Activated naive CD8-positive, alpha-beta T cell treated with anti-CD3 and anti-CD28 coated beads, Interleukin-2, amount 50 U/mL, for 16 hours (primary cell): Measurements from ENCODE around the gene FAM9C.
"Not testable (repeated sequence)": the region's sequence is repeated elsewhere in the genome, so short reads cannot be mapped to it uniquely, and the experiment has no call there.

Source experiments
- DNase-seq: peaks from one replicate; pipeline ENCODE4 v3.0.0-alpha.2; 2020; ENCODE audit warnings: low read depth, low spot score

Gene FAM9C

DNA sequence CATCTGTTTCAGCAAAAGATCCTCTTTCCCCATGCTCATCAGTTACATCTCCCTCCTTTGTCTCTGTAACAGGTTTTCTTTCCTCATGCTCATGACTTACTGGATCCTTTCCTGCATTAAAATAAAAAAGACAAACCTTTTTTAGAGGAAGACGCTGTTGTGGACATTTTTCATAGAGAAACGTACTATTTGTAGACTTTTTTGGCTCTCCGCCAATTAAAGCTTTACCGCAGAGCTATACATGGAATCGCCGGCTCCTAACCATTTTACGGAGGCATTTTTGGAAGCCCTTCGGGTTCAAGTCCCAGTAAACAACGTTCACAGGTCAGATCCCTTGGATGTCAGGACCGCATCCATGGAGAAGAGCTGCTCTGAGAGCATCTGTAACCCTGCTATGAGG, 1.3 kb downstream of the FAM9C start:
- no peak for DNase-seq

DNA sequence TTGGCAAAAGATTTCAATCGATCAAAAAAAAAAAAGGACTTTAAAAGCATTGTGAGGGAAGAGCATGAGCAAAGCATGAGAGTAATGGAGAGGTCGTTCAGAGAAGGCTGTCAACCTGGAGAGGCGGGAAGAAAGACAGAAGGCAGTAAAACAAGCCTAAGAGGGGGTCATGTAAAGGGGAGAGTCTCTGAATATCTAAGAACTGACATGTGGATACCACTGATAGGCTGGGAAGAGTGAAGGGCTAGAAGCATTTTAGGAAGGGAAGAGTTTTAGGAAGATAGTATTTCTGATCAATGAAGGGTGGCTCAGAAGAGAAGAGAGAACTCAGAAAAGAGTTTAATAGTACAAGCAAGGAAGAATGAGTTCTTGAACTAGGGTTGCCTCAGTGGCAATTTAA, 7.5 kb downstream of the FAM9C start:
- DNase-seq = no peak

DNA sequence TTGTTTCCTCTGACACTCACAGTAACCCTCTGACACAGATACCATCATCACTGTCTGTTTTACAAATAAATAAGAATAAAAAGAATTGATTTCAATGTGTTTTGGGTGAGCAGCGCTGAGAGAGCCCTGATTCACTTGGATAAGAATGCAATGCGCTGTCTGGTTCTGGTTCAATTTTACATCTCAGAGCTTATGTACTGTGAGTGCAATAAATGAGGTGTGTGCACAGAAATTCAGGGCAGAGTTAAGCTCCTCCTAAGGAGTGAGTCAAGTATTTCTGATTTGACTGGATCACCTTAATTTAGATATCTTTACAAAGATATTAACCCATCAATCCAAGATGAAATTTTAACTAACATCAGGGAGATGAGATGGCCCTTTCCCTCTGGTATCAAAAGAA, 11.2 kb downstream of the FAM9C start:
- DNase-seq = no peak

DNA sequence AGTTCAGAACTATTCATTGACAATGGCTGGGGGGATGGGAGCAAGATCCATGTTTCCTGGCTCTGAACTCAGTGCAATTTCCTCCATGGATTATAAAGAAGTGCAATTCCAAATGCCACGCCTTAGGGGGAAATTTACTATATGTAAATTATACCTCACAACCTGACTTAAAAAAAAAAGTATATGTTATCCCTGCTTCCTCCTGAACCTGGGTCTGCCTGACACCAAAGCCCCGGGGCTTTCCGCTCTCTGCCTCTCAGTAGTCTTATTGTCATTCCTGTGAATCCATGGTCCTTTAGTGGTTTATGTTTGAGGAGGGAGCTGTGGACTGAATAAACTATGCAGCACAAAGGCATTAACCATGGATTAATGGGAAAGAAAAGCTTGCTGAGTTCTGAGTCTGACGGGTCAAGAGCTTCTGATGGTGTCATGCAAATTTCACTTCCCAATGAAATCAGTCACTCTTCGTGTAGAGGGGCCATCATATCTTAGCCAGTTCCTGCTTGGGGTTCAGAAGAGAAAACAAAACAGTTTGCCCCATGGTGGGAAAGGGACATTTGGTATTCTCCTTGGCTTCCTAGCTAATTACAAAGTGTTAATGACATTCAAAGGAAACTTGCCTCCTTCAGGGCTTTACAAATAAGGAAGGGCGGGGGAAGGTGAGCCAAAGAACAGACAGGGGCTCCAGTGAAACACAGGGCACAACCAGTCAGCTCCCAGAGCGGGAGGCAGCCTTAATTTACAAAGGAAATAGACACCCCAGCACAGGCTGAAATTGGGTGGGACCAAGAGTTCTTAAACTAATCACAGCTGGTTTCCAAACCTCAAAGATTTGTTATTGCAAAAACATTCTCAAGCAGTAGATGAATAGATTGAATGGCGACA, 14.3 kb downstream of the FAM9C start:
- DNase-seq = no peak

DNA sequence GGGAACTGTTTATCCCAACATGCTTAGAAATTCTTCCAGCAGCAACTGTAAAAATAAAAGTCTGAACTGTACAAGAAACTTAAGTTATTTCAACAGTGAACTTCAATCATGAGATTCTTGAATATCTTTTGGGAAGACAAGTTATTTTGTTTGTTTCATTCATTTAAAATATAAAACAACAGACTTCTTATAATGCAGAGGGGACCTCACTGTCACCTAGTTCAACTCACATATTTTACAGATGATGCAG, 14.9 kb downstream of the FAM9C start:
- no peak for DNase-seq

DNA sequence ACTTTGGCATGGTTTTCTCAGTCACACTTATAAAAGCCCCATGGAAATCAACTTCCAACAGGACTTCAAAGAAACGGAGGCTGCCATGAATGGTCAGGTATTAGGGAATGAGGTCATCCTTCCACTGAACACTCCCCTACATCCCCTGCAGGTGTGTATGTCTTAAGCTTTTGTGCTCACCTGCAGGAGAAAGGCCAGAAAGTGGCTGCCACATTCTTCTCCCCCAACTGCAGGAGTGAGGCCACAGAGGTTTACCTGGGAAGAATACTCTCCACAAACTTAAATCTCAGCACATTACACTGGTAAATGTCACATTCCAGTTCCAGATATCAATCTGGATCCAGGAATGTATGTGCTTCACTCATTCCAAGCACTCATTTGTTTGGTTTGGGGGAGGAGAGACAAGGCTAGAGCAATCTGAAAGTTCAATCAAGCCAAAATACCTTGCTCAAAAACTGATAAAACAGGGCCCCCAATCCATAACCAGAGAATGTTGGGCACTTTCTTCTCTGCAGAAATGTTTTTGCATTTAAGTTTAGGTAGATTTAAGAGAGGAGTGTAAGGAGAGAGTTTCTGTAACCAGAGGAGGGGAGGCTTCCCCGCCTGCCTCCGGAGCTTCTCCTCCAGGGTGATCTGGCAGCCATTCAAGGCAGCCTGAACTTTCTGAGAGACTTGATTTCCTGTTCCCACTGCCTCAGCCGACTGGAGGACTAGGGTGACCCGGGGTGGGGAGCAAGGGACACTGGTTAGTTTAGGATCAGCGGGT, 15.4 kb downstream of the FAM9C start:
- DNase-seq = no peak

DNA sequence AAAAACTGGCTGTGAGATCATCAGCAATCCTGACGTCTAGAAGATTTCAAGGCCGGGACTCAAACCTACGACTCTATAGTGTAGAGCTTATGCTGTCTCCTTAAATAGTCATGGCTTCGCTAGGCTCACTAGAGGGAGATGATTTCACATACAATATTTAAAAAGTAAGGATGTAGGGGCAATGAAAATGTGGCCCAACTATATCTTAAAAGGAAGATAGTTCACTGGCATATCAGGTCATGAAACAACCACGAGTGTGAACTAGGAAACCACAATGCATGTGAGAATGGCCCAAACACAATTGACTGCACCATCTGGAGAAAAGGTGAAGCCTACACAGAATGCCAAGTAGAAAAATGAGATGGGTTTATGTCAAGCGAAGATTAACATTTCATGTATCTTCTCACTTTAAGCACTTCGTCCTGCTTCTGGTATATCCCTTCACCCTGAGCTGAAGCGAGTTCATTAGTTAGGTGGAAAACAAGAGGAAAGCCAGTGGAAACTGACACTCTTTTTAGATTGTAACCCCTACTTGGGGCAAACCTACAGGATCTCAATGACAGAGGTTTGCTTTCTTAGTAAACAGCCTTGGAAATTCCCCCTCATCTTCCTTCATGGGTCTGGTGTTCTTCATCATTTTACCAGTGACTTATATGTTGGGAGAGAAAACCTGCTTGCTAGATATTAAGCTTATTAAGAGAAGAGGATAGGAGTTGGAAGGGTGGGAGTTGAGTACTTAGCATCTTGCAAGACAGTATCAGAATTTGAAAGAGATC, 17.4 kb downstream of the FAM9C start:
- DNase-seq = no peak

DNA sequence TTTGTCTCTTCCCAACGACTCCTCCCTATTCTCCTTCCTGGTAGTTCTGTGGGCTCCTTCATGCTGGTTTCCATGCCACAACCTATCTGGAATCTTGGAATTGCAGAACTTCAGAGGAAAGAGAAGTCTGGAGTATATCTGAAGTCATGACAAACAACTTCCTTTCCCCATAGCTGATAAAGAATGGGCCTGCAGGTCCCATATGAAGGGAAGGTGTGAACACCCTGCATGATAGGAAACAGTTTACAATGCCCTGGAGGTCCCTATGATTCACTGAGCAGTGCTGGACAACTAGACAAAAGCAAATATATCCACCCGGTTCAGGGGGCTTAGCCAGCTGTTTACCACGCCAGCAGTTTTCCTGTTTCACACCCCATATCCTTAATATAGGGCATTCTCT, 19.4 kb downstream of the FAM9C start:
- DNase-seq = no peak

DNA sequence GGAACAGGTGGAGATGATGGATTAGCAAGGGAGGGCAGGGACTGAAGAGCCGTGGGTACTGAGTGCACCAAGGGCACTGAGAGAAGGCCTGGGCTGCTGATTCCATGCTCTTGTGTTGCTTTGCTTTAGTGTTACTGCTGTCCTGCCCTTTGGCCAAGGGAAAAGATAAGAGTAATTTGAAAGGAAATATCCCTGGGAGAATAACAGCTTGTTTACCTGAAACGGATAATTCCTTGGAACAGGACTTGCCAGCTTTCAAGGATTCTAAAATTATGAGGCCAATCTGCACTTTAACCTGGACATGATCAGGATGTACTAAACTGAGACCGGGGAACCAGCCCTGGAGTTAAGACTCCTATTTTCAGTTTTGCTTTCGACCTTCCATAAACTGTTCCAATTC, 20.4 kb downstream of the FAM9C start:
- DNase-seq = no peak

DNA sequence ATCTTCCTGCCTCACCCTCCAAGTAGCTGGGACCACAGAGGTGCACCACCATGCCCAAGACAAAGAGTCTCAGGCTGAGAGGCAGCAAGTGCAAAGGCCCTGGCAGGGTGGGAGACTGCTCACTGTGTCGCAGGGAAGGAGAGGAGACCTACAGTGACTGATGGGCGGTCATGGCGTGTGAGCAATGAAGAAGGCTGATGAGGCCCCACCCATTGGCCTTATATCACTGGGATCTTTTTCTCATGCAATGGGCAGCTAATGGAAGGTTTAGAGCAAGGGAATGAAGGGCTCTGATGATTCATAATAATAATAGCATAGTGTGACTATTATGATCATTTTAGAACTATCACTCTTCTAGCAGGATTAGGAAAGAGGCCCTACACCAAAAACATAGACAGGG, 20.9 kb downstream of the FAM9C start:
- DNase-seq = no peak

DNA sequence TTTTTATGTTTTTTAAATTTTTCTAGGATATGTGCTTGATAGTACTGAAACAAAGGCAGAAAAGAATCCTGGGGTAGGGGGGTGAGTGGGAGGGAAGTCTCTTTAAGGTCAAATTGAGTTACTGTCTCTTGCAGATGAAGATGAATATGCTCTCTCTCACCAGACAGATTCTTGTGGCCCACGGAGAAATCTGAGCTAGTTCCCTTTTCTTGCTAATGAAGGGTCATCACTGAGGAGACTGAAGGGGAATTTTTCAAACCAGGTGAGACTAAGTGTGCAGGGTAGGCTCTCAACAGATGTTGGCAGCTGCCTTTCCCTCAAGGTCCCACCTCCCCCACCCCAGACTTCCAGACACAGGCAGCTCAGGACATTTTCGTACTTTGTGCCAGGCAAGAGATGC, 21.5 kb downstream of the FAM9C start:
- no peak for DNase-seq

DNA sequence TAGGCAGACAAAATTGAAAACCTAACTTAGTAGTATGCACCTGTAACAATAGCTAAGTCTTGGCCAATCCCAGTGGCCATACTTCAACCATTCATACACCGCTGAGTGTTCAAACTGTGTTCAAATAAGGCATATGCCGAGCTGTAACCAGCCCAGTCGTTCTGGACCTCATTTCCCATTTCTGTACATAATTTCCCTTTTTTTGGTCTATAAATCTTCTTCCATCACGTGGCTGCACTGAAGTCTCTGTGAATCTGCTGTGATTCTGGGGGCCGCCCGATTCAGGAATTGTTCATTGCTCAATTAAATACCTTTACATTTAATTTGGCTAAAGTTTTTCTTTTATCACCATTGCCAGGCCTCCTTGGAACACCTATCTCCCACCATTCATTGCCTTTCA, 27.7 kb downstream of the FAM9C start:
- DNase-seq = not testable (repeated sequence)

DNA sequence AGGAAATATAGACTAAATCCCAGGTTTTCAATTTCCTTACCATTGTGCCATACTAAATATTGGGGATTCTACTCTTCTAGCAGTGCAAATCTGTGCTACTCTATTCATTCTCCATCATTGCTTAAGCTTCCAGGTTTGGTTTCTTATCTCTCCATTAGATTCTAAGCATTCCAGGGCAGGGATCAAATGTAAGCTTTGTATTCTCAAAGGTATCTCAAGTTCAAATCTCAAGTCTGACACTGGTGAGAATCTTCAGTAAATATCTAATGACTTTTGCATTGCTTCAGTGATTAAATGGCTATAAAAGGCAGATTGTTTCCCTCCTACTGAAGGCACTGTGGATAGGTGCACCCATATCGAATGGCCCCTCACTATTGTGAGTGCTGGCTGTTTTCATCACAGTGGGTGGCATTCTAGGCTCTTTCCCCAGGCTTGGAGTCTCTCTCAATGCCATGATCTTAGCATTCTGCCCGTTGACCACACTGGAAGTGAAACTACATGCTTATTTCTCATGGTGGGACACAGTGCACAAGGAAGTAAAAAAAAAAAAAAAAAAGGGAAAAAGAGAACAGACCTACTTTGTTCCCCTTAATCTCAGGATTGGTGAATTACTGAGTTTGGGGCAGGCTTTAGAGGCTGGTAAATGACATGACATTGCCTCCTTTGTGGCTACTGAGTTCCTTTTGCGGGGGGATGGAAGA, 28.7 kb downstream of the FAM9C start:
- DNase-seq = no peak

DNA sequence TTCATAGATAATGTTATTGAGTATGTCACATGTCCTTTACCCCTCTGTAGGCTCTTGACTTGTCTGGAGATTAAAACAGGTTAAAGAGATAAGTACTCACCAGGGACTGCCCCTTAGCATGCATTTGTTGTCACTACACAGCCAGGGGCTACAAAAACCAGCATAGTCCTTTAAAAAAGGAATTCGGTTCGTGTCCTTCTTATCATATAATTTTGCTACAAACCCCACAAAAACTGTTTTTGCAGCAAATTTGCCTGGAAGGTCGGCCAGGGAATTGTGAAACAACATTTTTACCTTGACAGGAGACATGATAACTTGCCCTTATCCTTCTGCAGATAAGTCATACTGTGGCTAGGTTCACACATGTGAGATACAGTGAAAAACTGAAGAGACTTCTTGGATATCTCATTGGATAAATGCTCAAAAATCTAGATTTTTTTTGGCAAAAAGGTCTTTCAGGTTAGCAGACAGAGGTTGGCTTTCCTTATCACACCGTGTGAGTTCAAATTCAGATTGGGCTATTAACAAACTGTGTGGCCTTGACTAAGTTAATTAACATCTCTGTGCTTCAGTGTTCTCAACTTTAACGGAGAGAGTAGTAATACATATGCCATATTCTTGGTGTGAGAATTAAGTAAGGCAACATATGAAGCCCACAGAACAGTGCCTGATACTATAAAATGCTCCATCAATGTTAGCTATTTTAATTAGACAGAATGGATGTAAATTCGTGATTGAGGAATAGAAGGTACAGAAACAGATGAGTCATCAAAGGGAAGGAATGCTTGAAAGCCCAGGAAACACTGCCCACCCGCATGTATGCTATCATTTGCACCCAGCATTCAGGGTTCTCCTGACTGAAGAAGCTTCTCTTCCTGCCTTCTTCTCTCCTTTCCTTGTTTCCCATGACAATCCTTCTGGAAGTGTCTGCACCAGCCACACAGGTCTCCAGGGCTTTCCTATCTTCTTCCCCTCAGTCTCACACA, 30.0 kb downstream of the FAM9C start:
- DNase-seq = no peak

DNA sequence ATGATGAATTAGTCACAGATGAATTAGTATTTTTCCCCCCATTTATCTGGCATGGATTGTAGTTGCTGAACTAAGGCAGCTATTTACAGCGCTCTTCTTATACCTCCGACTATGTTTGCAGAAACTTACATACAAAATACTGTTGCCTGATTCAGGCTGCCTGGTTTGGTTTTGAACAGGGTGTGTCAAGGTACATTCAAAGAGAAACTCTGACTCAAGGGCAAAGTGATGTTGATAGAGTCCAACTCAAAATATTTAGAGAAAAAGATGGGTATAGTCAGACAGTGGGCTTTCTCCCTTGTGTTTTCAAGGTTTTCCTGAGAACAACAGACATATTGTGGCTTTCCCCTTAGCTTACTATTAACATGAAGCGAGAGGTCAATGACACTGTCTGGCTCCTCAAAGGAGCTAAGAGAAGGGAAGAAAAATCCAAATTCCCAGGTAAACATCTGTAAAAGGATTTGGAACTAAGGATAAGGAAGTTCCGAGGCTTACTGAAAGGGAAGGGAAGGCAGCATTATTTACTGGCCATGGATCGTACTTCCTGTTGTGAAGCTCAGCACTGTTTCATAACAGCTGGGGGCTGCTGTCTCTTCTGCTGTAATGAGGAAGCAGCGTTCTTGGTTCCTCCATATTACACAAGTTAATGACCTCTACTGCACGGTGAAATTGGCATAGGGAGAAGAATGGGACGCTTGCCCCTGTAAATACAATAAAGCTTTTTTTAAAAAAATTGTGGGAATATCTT, 30.9 kb downstream of the FAM9C start:
- DNase-seq = no peak

DNA sequence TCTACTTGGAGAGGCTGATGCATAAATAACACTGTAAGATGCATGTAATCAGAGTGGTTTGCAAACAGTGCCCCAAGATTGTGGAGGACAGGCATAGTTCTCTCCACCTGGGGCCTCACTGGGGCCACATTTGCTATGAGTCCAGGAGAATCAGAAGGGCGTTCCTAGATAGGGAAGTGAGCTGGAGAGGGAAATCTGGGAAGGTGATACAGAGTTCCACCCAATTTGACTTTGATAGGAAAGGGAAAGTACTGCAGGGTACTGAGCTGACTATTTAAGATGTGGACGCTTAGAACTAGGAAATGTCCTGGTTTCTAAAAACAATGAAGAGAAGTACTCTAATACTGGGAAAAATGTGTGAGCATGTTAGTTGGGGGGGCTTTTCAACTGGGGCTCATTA, 33.9 kb downstream of the FAM9C start:
- DNase-seq = no peak

DNA sequence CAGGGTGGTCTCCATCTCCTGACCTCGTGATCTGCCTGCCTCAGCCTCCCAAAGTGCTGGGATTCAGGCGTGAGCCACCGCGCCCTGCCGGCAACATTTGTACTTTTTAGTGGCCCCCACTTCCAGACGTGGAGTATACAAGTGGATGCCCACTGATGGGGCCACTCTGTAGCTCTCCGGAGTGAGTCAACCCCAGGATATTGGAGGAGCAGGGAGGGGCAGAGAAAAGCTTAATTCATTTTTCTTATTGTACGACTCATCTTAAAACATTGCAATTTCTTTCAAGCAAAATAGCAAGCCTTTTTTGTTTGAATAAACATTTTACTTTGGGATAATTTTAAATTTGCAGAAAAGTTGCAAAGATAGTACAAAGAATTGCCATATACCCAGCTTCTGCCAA, 34.6 kb downstream of the FAM9C start:
- no peak for DNase-seq

DNA sequence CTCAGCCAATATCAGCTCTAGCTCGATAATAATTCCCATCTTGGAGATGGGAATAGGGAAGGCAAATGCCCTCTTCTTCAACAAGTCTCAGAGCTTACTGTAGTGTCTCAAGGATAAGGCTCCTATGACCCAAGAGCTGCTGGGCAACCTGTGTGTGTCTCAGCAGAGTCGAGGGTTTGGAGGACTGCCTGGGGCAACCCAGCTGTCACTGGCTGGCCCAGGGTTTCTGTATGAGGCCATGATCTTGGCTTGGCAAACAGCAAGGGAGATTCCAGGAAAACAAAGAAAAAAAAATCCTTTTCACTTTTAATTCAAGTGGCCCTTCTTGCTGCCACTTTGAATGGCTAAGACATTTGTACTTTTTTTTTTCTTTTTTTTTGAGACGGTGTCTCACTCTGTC, 35.1 kb downstream of the FAM9C start:
- DNase-seq = no peak

DNA sequence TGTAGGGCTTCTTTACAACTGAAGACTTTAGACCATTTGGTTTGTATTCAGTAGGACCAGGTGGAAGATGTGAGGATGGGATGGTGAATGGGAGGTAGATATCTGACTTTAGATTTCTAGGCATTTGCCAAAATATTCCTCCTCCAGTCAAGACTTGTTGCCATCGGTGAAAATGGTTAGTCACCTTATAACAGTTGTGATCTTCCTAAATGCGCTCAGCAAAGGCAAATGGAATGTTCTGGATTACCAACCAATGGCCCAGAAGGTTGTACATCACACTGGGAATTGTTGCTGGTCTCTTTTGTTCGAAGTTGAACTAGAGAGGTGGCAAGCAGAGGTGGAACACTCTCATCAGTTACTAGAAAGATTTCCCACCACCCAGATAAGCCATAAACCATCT, 35.6 kb downstream of the FAM9C start:
- no peak for DNase-seq

DNA sequence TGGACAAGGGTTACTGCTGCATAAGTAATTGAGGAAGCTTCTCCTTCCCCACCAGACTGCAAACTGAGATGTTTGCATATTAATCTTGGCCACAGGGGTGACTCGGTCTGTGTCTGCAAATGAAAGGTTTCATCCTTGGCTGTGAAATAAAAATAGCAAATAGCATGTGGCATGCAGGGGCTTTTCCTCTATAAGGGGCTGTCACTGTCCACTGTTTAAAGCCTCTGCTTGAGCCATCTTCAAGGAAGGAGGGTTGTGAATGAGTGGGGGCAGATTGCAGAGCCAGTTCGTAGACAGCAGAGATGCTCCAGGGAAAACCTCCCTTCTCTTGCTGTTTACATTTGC, 36.3 kb downstream of the FAM9C start:
- DNase-seq = no peak
